HG03175 (cell line): ENCODE data around the gene MCF2L2.

ENCODE experiments used
- ATAC-seq: cut with Tn5 transposase; IDR thresholded peaks from one replicate; pipeline ENCODE4 v1.9.1; 2021; ENCODE audit warnings: mild to moderate bottlenecking, moderate library complexity; ENCODE audit not compliant: unreplicated experiment

The MCF2L2 gene

DNA sequence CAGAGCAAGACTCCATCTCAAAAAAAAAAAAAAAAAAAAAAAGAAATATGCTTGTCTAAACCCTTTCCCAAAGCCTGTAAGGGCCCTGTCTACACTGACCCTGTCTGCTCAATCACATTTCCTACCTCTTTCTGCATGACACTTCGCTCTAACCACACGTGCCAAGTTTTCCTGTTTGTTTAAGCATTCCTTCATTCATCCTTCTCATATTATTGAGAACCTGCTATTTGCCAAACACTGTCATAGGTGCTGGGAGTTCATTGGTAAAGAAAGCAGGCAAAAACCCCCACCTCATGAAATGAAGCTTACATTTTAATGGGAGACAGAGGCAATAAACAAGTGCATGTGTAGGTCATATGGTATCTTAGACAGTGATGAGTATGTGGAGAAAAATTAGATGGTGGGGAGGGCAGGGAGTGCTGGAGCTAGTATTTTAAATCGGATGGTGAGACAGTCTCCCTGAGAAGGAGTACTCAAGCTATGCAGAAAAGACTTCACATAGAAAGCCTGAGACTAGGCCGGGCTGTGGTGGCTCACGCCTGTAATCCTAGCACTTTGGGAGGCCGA lies 127.3 kb downstream of the MCF2L2 start:
- no peak for ATAC-seq

DNA sequence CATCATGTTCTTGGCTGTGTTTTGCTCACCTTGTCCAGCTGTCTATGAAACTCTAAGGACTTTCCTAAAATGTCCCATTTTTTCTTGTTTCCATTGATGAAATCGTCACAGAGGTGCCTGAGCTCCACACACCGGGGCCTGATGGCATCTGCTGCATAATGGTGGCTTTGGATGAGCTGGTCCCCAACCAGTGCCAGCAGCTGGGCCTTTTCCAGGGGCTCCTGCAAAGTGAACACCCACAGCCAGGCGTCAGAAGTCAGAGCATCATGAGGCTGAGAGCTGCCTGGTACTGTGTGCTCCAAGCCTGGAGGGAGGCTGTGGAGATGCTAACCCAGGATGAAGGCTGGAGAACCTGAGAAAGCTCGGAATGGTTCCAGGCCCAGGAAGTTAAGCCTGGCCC lies 128.4 kb downstream of the MCF2L2 start:
- ATAC-seq = no peak

DNA sequence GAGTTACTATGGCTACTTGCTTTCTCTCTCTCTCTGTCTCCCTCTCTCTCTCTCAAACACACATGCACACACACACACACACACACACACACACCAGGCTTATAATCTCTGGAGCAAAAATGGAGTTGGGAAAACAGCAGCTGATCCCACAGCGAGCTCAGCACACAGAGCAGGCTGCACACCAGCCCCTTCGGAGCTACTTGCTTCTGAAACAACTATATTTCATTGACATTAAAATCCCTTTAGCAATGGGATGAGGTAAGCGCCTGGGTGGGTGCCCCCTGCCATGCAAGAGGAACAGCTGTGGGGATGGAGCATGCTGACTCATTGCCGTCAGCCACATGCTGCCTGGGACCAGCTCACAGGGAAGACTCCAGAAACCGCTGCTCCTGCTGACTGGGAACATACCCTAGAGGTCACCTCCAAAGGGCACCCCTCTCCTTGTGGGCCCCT lies 129.7 kb downstream of the MCF2L2 start:
- ATAC-seq = no peak

DNA sequence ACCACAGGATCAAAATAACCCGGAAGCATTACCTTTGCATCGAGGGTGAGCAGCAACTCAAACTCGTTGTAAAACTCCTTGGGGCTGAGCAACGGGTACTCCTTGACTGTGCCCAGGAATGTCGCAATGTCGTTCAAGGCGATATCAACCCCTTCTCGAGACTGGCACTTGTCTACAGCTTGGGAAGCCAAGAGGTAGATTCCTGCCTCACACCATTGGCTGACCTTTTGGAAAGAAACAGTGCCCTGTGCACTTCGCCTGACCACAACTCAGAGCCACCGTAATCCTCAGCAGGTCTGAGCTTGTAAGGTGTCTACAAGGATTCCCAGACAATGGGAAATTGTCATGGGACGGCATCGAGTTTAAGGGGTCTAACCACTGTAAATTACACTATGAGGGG lies 131.5 kb downstream of the MCF2L2 start:
- no peak for ATAC-seq

DNA sequence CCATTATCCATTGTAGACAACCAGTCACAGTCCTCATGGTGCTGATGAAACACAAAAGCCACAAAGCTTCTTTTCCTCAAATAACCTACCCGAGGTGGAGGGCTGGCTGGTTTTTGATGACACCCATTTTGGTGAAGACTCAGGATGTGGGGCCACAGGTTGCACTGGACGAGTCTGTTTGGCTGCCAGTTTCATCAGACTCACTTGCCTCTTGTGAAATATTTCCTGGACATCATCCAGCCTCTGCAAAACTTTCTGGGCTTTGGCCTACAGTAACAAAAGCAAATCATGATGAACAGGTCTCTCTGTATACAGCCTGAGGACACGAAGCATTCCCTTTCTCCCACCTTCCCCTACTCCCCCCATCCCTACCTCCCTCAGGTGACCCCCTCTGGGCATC lies 133.2 kb downstream of the MCF2L2 start:
- no peak for ATAC-seq

DNA sequence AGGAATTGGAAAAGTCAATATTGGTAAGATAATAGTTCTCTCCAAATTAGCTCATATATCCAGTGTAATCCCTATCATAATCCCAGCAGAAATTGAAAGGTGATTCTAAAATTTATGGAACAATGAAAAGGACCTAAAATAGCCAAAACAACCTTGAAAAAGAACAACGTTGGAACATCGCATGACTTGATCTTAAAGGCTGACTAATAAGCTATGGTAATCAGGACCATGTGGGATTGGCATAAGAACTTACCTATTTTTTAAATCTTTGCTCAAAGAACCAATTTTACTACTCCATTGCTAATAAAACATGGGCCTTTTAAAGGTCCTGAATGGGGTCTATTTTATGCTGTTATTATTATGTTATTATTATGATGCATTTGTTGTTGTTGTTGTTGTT lies 134.5 kb downstream of the MCF2L2 start:
- no peak for ATAC-seq

DNA sequence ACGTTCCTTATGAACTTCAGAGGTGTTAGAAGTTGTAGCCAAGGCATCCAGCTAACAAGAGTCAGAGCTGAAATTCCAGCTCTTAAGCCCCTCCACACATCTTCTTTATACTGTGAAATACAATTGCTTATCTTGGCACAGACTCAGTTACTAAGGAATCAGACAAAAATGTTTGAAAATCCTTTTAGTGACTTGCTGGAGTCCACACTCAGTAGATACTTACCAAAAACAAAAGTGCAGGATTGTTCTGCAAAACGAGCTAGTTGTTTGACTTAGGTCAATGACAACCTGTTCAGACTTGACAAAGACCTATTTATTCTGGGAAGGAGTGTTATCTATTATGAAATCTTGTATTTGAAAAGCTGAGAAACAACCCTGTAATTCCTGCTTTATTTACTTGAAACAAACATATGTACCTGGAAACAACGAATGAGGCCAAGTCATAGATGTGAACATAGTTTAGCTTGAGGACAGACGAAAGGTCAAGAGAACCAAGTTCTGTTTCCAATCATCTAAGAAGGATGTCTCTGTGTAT lies 136.9 kb downstream of the MCF2L2 start:
- no peak for ATAC-seq

DNA sequence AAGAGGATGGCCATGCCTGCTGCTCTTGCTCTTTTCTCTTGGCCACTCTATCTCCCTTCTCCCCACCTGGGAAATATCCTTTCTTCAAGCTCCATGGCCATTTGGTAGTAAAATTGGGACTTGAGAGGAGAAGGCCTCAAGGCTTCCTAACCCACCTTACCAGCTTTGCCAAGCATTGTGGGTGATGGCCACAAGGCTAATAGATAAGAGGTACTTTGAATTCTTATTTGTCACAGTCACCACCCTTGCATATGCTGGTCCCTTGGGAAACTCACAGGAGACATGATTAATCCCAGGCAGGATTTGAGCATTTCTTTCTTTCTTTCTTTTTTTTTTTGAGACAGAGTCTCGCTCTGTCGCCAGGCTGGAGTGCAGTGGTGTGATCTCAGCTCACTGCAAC lies 138.2 kb downstream of the MCF2L2 start:
- ATAC-seq = no peak

DNA sequence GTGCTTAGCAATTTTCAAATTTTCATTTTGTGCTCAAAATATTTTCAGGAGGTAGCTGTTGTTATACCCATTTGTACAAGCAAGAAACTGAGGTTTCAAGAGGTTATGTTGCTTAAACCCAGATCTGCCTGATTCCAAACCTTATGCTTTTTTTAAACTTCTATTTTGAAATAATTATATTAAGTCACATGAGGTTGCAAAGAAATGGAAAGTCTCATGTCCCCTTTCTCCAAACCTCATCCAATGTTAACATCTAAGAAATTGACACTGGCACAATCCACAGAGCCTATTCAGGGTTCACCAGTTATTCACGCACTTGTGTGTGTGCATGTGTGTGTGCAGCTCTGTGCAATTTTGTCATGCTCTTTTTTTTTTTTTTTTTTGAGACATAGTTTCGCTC lies 140.3 kb downstream of the MCF2L2 start:
- no peak for ATAC-seq

DNA sequence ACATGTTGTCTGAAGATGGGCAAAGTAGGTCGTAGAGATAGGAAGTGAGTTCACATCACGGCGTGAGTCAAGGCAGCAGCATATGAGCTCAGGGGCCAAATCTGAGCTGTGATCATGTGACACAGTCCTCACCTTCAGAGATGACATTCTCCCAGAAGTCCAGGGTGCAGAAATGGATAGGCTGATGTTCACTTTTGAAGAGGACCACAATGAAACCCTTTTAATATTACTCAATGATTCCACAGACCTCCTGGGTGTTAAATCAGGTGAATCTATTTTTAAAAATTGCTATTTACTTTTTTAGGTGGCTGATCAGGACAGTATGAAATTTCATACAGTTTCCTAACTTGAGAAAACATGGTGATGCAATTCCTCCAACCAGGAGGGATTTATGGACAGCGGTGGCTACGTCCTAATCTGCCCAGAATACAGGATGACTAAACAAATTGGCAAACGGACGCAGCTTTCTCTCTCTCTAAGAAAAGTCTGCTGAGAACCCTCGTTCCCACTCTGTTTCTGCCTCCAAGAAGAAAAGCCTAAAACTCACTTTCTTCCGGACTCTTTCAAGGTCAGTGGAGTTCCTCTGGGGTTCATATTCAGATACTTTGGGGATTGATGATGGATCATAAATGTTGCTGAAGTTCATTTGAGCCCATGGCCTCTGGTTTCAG lies 141.0 kb downstream of the MCF2L2 start:
- no peak for ATAC-seq

DNA sequence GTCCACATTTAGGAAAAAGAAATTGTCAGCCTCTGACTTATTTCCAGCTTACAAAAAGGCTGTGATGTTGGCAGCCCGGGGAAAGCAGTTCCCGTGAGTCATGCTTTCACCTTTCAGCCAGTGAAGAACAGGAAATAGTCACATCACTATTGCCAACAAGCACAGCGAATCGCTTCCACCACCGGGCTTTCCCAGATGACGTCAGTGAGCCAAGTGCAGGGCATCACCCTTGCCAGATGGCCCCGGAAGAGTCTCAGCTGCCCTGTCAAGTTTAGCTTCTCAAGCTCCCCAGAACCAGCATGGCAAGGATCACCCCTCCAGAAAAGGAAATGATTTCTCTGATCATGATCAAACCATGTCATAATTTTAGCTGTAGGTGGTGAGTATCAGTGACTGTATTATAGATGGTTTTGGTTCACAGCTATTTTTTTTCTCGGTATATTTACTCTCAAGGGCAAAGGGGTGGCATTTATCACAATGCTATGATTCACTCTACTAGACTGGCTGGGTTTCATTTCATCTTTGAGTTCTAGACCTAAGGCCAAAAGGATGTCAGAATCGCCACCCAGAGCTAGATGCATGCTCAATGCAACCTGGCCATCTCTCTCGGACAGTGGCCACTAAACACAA lies 142.5 kb downstream of the MCF2L2 start:
- peak; percentile 96 for ATAC-seq

DNA sequence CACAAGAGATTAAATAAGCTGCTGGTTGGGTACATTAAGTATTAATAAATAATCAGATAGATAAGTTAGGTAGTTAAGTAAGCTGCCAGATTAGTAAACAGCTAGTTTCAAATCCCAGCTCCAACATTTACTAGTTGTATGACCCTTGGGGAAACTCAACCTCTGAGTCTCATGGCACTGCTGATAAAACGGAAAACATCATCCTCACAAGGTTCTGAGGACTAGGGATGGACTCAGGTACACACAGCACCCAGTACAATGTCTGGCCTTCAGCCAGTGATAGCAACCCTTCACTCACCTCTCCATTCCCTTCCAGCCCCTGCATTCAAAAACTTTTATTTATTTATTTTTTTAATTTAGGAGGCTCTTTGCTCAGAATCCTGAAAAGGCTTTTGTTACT lies 143.1 kb downstream of the MCF2L2 start:
- no peak for ATAC-seq

DNA sequence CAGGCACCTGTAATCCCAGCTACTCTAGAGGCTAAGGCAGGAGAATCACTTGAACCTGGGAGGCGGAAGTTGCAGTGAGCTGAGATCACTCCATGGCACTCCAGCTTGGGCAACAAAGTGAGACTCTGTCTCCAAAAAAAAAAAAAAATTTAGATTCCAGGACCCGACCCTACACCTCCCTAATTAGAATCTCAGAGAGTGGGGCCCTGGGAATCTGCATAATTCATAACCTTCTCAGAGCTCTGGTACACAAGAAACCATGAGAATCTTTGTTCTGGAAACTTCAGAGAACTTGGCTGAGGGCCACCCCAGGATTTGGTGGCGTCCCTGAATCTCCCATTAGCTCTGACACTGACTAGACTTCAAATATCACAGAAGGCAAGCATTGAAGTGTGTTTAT lies 143.8 kb downstream of the MCF2L2 start:
- ATAC-seq = no peak

DNA sequence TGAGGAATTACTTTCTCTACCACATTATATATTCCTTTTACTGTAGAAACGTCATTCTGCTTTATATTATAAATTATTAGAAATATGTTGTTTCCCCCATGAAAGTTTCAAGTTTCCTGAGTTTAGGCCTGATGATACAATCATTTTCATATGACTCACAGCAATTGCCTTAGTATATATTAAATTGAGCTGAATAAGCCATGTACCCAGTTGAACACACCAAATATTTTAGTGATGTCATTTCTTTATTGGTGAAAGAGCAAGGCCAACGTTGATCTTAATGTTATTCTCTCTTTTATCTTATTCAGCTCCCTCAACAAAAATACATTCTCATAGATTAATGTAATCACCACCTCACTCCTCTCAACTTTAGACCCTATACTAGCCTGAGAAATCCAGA lies 144.5 kb downstream of the MCF2L2 start:
- no peak for ATAC-seq

DNA sequence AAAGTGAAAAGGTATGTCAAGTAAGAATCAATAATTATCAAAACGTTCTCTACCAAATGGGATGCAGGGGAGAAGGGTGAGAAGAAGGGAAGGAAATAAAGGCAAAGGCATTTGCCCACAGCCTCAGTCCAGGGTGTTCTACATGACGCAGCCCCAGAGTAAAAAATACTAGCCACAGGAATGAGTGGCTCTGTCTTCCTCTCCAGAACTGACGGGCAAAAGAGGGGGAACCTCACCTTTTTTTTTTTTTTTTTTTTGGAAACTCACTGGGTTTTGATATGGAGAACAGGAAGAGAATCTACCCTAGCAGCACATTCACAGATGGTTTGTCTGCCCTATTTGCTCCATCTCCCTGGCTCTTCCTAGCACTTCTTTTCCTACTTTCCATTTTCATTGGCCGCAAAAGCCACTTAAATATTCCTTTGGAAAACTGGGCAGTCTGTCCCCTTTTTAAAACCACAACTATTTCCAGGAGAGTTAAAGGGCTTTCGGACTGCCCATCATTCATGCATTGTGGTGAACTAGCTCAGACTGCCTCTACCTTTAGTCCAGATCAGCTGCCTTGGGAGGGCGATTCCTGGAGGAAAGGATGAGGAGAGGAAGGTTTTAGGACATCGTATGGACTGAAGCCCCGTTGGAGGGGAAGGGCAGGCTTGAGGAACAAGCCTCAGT lies 147.2 kb downstream of the MCF2L2 start:
- ATAC-seq = no peak

DNA sequence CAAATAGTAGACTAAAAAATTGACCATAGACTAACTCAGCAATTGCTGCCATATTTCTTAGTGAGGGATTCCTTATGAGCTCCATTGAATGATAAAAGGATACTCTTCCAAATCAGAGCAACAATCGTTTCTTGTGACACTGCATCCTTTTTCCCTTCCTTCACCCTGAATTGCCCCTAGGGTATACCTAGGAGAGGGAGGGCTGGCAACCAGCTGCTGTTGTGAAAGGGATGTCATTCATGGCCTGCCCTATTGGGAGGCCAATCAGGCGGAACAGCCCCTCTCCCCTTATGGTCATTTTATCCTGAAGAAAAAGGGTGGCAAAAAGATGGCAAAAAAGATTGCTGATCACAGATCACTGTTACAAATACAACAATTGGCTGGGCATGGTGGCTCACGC lies 149.0 kb downstream of the MCF2L2 start:
- no peak for ATAC-seq

DNA sequence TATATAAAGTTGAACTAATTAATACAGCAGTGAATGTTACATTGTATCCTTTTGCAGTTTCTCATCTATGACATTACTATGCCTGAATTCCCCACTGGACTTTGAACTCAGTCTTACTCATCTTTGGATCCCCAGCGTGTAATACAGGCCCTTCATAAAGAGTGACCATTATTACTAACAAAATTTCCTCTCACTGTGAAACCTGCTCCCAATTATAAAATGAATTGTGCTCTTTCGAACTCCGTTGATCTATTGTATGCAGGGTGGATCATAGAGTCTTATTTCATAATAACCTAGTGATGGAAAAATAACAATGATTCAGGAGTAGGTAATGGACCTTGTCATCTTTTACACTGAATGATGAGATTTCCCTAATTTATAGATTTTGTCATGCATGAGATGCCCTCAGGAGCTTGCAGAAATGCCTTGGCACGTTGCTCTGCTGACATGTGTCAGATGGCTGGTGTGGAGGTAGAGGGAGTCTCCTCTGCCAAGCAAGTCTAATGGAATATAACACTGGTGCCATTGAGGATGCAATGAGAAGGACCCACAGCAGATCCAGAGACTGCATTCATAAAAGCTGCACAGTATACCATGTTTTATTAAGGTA lies 149.8 kb downstream of the MCF2L2 start:
- no peak for ATAC-seq

DNA sequence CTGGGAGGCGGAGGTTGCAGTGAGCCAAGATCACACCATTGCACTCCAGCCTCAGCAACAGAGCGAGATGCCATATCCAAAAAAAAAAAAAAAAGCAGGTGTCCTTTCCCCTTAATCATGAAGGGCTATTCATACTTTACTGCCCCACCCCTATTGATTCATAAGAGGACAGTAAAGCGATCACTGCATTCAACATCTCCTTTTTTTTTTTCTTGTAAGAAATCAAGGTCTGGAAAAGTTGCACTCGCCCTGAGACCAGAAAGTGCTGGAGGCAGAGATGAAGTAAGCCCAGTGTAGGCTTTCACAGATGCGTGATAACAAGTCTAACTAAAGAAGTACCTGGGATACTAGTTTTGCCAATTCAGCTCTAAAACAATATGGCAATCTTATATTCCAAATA lies 151.2 kb downstream of the MCF2L2 start:
- no peak for ATAC-seq

DNA sequence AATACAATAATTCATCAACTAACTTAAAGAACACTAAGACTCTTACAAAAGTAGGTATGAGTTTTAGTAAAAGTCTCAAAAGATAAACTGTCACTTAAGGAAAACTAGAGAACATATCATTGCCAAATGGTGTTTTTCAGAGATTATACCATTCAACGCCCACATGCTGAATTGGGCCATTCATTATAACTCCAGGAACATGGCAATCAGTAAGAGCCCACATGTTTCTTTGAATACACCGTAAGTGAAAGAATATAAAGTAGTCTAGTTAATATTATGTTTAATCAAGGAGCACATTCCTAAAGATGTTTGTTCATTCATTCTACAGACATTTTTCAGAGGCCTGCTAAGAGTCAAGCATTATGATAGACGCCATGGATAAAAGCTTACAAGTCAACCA lies 152.5 kb downstream of the MCF2L2 start:
- ATAC-seq = no peak

DNA sequence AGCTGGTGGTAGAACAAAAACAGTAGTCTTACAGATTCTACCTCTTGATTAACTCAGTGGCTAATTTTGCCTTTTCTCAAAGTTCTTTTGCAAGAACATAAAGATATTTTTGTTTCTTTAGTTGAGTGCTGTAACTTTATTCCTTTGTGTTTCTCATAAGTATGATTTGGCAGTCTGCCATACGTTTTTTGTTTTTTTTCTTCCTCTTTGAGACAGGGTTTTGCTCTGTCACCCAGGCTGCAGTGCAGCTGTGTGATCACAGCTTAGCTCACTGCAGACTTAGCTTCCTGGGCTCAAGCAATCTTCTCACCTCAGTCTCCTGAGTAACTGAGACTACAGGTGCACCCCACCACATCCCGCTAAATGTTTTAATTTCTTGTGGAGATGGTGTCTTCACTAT lies 153.0 kb downstream of the MCF2L2 start:
- ATAC-seq = no peak

DNA sequence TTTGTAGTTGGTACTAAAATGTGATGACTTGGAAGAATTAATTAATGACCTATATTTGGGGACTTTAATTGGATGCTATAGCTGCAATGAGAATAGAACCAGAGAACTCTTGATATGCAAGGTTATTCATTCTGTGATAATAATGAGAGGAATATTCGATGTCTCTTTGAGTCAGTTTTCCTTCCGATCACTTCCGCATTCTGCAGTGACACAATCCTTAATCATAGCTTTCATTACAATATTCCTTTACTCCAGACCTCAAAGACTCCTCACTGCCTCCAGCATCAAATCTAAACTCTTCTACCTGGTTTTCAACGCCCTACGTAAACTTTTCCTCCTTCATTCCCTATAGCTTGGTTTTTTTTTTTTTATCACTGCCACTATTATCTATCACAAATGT lies 153.8 kb downstream of the MCF2L2 start:
- ATAC-seq = no peak
